ENCODE data around the gene WDR38.

The WDR38 gene

GRCh38 chr9:124818431-124819281, 34.6 kb upstream of the WDR38 start:
- no peak for DNase-seq (ENCODE audit: low spot score)
- in situ Hi-C loops (cut with MboI; ENCODE audit: low pct_unique_long_range_greater_than_20kb, low sequenced_read_pairs, unreplicated experiment), result no loop called here
- no peak for TF ChIP-seq CTCF (IDR thresholded peaks at IDR 0.05; ENCODE audit: extremely low read depth, insufficient read depth, missing control alignments)

- DNase-seq (ENCODE audit: low spot score), result no peak
- in situ Hi-C loops (cut with MboI; ENCODE audit: low pct_unique_long_range_greater_than_20kb, low sequenced_read_pairs, unreplicated experiment), result no loop called here
- no peak for TF ChIP-seq CTCF (IDR thresholded peaks at IDR 0.05; ENCODE audit: extremely low read depth, insufficient read depth, missing control alignments)
These were observed 32.3 kb upstream of the WDR38 start for GRCh38 chr9:124820698-124821623.

GRCh38 chr9:124828489-124829333, 24.5 kb upstream of the WDR38 start:
- no peak for DNase-seq (ENCODE audit: low spot score)
- in situ Hi-C loops (cut with MboI; ENCODE audit: low pct_unique_long_range_greater_than_20kb, low sequenced_read_pairs, unreplicated experiment), result no loop called here
- TF ChIP-seq CTCF (IDR thresholded peaks at IDR 0.05; ENCODE audit: extremely low read depth, insufficient read depth, missing control alignments), result no peak

- in situ Hi-C loops (cut with MboI; ENCODE audit: low pct_unique_long_range_greater_than_20kb, low sequenced_read_pairs, unreplicated experiment), result no loop called here
- no peak for DNase-seq (ENCODE audit: low spot score)
- TF ChIP-seq CTCF (IDR thresholded peaks at IDR 0.05; ENCODE audit: extremely low read depth, insufficient read depth, missing control alignments), result no peak
These were observed 24.0 kb upstream of the WDR38 start for GRCh38 chr9:124829334-124829669.

- TF ChIP-seq CTCF (IDR thresholded peaks at IDR 0.05; ENCODE audit: extremely low read depth, insufficient read depth, missing control alignments), result no peak
- DNase-seq (ENCODE audit: low spot score), result no peak
- in situ Hi-C loops (cut with MboI; ENCODE audit: low pct_unique_long_range_greater_than_20kb, low sequenced_read_pairs, unreplicated experiment), result no loop called here
These were observed 22.7 kb upstream of the WDR38 start for GRCh38 chr9:124830593-124830992.
